ENCODE data around the gene TNS3.

Gene TNS3

DNA sequence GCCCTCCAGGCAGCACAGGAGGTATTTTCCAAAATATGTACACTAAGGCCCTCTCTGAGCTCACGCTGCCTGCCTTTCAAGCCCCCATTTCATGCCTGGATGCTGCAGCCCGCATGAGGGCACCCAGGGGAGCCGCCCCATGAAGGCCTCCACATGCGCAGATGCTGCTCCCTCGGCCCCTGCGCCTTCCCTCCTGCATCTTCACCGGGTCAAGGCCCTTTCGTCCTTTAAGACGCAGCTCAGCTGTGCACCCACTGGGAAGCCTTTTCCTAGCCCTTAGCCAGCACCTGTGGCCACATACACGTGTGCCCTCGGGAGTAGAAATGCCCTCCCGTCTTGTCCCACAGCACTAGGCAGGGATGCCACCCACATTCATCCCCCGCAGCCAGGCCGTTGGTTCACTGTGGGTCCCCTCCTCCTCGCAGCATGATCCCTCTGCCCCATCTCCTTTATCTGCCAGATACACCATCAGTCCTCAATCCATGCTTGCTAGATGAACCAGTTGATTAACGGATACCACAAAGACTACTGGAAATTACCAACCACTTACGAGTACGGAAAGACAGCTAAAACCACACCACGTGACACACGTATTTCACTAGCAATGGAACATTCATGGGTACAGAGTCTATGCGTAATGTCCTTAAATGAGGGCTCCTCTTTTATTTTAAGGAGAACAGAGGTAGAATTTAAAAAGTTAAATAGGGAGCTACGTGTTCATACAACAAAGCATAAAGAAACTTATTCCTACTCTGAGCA is 278.0 kb downstream of the TNS3 start:
- no peak for DNase-seq (ENCODE audit: low read depth)

- DNase-seq (ENCODE audit: low read depth): no peak
Observed at GRCh38 chr7:47303014-47303694, 278.8 kb downstream of the TNS3 start.

- DNase-seq (ENCODE audit: low read depth): no peak
Observed at GRCh38 chr7:47302560-47302959, 279.4 kb downstream of the TNS3 start.

DNA sequence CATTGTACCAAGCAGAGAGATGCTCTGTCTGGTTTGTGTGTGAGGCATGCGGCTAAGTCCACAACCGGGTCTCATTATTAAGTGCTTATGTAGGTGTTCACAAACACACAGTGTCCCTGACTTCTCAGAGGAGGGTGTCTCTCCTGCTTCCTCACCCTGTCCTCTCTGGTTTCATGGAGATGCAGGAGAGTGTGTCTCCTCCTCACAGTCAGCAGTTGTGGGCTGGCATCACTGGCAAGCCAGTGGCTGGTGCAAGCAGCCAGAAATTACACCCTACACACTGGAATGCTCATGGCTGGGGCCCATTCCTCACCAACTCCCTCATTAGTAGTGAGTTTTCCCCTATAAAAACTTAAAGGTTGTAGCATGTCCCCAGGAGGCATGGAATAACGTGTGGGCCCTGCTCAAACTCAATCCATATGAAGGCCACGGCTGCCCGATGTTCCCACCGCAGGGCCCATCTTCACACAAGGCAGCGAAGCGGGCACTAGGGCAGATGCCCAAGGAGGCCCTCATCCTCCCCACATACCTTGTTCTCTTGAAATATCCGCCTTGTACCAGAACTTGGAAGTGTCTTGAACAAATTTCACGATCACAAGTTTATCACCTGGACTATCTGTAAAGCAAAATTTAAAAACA is 280.1 kb downstream of the TNS3 start:
- DNase-seq (ENCODE audit: low read depth): no peak

GRCh38 chr7:47301105-47301477 is 280.8 kb downstream of the TNS3 start:
- no peak for DNase-seq (ENCODE audit: low read depth)

GRCh38 chr7:47300472-47301104 is 281.3 kb downstream of the TNS3 start:
- no peak for DNase-seq (ENCODE audit: low read depth)

DNA sequence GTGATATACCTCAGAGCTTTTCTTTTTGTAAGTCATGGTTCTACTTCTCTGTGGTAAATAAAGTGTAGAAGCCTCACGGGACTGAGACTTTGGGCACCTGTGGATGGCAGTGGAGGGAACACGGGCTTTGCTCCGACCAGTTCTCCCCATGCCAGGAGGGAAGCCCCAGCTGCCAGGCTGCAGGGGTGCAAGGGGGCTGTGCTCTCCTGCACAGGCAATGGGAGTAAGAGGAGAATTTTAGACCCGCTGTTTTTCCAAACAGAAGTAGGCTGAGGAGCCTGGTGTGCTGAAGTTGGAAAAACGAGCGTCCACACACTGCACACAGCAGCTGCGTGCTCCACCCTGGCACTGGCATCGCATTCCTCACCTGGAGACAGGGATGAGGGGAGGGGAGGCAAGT is 282.4 kb downstream of the TNS3 start:
- no peak for DNase-seq (ENCODE audit: low read depth)

- DNase-seq (ENCODE audit: low read depth): no peak
Observed at GRCh38 chr7:47298636-47299035, 283.3 kb downstream of the TNS3 start.

DNA sequence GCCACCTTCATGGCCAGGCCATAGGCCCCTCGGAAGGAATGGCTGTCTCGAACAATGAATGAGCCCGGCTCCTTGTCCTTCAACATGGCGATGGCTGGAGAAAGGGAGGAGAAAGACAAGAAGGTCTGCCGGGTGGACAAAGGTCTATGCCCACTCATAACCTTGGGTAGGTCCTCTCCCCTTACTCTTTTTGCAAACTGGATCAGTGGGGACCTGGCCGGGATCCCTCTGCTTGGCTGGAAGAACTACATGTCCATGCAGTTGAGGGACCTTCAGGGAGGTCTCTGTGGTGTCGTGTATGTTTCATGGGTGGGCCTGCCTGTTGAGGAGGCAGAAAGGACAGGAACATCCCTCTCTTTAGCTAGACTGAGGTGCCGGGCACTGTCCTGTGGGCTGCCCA is 284.8 kb downstream of the TNS3 start:
- DNase-seq (ENCODE audit: low read depth): no peak

- DNase-seq (ENCODE audit: low read depth): no peak
Observed at GRCh38 chr7:47295606-47296005, 286.3 kb downstream of the TNS3 start.

GRCh38 chr7:47294556-47295222 is 287.2 kb downstream of the TNS3 start:
- no peak for DNase-seq (ENCODE audit: low read depth)

- DNase-seq (ENCODE audit: low read depth): peak; percentile 33
Observed at GRCh38 chr7:47293884-47294555, 287.9 kb downstream of the TNS3 start.

- DNase-seq (ENCODE audit: low read depth): peak; percentile 31
Observed at GRCh38 chr7:47292832-47293309, 289.0 kb downstream of the TNS3 start.

DNA sequence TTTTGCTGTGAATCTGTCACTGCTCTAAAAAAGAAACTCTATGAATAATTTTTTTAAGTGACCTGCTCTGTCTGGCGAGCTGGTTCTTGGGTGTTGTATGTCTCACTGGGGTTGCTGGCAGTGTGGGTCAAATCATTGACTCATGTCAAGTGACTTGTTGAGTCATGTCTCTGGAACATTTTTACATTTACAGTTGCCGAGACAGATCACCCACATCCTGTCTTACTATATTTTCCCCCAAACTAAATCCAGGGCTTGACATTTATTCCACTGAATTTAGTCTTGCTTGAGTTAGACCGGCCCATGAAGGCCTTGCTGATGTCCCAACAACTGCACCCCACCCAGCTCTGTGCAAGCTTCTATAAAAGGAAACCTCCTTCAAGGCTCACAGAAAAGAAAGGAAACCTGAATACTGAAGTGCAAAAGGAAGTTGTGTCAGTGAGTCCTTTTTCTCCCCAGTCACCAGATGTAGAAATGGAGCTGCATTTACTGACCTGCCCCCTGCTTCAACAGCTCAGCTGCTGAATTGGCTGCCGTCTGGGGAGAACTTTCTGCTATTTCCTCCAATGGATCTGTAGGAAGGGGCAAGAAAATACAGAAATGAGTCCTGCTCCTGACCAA is 290.3 kb downstream of the TNS3 start:
- DNase-seq (ENCODE audit: low read depth): peak; percentile 98

DNA sequence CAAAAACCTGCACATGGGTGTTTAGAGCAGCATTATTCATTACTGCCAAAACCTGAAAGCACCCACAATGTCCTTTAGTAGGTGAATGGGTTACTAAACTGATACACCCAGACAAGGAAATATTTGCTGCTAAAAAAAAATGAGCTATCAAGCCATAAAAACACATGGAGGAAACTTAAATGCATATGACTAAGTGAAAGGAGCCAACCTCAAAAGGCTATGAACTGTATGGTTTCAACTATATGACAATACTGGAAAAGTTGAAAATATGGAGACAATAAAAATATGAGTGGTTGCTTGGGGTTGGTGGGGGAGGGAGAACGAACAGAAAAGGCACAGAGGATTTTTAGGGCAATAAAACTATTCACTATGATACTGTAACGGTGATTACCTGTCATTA is 291.0 kb downstream of the TNS3 start:
- DNase-seq (ENCODE audit: low read depth): no peak

- DNase-seq (ENCODE audit: low read depth): no peak
Observed at GRCh38 chr7:47290466-47290865, 291.4 kb downstream of the TNS3 start.

- no peak for DNase-seq (ENCODE audit: low read depth)
Observed at GRCh38 chr7:47288060-47288459, 293.9 kb downstream of the TNS3 start.

DNA sequence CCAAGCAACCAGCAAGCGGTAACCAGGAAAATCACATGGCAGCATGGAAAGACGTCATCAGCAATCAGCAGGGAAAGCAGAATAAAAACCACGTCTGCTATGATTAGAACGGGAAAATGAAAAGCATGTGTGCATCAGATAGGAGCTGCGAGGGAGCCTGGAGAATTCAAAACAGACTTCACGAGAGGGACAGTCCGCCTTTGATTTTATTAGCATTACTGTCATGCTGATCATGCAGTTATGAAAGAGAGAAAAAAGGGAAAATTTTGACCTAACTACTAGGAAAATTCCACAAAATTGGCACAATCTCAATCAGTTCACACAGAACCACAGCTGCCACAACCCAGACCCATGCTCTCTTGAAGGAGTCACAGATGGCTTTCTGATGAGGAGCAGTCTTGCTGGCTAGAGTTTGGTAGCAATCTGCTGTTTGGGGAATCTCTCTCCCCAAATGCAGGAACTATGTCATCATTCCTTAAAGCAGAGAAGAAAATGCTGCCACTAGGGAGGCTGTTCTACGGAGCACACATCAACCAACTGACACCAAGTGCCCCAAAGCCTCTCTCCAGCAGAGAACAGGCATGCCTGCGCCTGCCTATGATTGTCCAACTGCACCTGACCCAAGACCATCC is 295.9 kb downstream of the TNS3 start:
- peak; percentile 40 for DNase-seq (ENCODE audit: low read depth)

DNA sequence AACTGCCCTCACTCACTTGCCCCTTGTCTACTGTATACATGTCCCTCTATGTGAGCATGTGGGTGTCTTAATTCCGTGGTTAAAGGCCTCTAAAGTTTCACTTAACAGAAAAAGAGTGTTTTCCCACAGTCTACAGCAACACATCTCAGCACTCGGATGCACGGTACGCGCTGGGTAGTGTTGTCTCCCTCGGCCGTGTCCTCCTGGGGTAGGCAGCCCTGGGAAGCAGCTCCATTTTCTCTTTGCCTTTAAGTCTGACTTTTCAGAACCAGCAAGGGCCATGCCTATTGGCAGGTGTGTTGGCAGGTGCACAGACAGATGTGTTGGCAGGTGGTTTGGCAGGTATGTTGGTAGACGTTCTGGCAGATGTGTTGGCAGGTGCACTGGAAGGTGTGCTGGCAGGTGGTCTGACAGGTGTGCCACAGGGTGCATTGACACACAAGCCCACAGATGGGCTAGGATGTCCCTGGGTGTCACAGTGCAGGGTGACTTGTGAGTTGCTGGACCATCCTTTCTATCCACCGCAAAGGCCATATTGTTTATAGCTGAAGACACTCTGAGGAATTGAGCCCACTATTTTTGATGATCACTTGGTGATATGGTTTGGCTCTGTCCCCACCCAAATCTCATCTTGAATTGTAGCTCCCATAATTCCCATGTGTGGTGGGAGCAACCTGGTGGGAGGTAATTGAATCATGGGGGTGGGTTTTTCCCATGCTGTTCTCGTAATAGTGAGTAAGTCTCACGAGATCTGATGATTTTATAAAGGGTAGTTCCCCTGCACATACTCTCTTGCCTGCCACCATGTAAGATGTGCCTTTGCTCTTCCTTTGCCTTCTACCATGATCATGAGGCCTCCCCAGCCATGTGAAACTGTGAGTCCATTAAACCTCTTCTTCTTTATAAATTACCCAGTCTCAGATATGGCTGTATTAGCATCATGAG is 296.9 kb downstream of the TNS3 start:
- no peak for DNase-seq (ENCODE audit: low read depth)

Measured in iris pigment epithelial cell (primary cell).